Ascending aorta (tissue), 2 donors: ENCODE data around the gene RNASEL. TPM values are rescaled to one million over a fixed set of nuclear protein-coding genes. Genes with fewer than 3 reads are reported as not detected.
A peak's percentile ranks its signal among the peaks of the same experiment; 100 is the strongest.

Experiments used
- DNase-seq, 2 donors: peaks; one replicate each; pipeline ENCODE4 v3.0.0-alpha.2; 2019; ENCODE audit warnings: low spot score in 2 of 2
- H3K27ac ChIP-seq, 2 donors: fragments of 200-600 bp; sonication (generic); one replicate each; pipeline ENCODE4 v1.5.1; 2016 to 2017; ENCODE audit warnings: mild to moderate bottlenecking in 1 of 2
- H3K27me3 ChIP-seq: fragments of 200-600 bp; sonication (generic); one replicate; pipeline ENCODE4 v1.5.1; 2017
- H3K36me3 ChIP-seq, 2 donors: fragments of 200-600 bp; sonication (generic); one replicate each; pipeline ENCODE4 v1.5.1; 2016
- H3K4me1 ChIP-seq, 2 donors: fragments of 200-600 bp; sonication (generic); one replicate each; pipeline ENCODE4 v1.5.1; 2016 to 2017; ENCODE audit warnings: mild to moderate bottlenecking in 1 of 2
- H3K4me3 ChIP-seq, 2 donors: fragments of 200-600 bp; sonication (generic); one replicate each; pipeline ENCODE4 v1.5.1; 2016 to 2017; ENCODE audit warnings: mild to moderate bottlenecking in 1 of 2
- H3K9me3 ChIP-seq, 2 donors: fragments of 200-600 bp; sonication (generic); one replicate each; pipeline ENCODE4 v1.5.1; 2016
- intact Hi-C: fragments of 100-400 bp; cut with DNase I; formaldehyde crosslinking; loops from one replicate; pipeline ENCODE4 v1.15.1; 2023
- total RNA-seq: library from RNA; depleted of rRNA; stranded (reverse); fragments of >200 nt; gene quantifications from one replicate; pipeline ENCODE4 v1.1.0, GENCODE V29; 2016
- TF ChIP-seq, protein P1 (sequence below), 3 experiments: fragments of 200-600 bp in 2 of 3; fragments of 450-650 bp in 1 of 3; sonication (generic) in 2 of 3; IDR thresholded peaks; one replicate each; pipeline ENCODE4 v1.5.1; 2016 to 2019; ENCODE audit warnings: antibody characterized with exemption in 3 of 3, mild to moderate bottlenecking in 1 of 3, moderate library complexity in 1 of 3

Gene RNASEL
- total RNA-seq: 0.43 TPM

DNA sequence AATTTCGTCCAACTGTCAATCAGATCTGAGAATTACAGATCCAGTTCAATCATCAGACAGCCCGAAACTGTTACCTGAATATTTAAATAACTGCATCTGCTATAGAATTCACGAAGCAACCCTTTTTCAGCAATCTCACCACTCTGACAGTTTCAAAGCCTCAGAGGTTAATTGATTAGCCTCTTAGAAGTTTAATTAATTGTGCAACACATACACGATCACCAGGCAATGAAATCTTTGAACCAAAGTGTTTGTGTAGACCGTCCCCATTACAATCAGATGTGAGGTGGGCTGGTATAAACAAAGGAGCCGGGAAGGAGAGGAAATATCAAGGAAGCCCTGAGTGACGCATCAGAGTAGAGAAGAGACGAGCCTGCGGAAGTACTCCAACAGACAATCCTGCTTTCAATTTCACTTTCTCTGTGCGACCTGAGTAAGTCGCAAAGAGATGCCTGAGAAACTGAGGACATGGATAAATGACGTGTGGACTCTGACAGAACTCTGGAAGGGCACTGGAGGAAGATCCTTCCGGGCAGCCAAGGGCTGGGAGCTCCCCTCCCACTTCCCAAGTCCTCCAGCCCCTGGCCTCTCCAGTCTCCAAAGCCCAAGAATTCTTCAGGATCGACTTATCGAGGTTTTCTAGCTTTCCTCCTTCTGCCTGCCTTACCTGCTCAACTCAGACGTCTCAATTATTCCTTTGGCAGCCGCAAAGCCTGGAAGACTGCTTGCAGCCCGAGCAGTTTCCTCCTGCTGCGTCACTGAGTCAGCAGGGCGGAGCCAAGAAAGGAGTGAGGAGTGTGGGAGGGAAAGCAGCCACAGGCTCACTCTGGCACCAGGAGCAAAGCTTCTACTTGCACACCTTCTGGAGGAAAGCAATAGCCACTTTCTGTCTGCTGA is at the start of gene RNASEL:
Gene RNASEL, minus strand, starts transcription at position 757 of the 897 bp plus-strand sequence. CDS start 2,450 bp downstream, outside the sequence.
- intact Hi-C loops: no loop called here
- Histone ChIP-seq H3K36me3 (no peaks in the 10 kb centered on the region), H3K27ac (peak within 1 kb of the TSS; percentile 89 to 91), H3K27me3 (no peaks in the 10 kb centered on the region), H3K4me3 (peak within 1 kb of the TSS; percentile 73 to 91), H3K4me1 (peaks cover 0 to 15% of the 10 kb centered on the region in 2 donors), H3K9me3 (peaks cover 0 to 7% of the 10 kb centered on the region in 2 donors)
- DNase-seq: peak; percentile 50 to 88
- TF ChIP-seq, protein P1, sequence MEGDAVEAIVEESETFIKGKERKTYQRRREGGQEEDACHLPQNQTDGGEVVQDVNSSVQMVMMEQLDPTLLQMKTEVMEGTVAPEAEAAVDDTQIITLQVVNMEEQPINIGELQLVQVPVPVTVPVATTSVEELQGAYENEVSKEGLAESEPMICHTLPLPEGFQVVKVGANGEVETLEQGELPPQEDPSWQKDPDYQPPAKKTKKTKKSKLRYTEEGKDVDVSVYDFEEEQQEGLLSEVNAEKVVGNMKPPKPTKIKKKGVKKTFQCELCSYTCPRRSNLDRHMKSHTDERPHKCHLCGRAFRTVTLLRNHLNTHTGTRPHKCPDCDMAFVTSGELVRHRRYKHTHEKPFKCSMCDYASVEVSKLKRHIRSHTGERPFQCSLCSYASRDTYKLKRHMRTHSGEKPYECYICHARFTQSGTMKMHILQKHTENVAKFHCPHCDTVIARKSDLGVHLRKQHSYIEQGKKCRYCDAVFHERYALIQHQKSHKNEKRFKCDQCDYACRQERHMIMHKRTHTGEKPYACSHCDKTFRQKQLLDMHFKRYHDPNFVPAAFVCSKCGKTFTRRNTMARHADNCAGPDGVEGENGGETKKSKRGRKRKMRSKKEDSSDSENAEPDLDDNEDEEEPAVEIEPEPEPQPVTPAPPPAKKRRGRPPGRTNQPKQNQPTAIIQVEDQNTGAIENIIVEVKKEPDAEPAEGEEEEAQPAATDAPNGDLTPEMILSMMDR (IDR thresholded peaks at IDR 0.05): no peak

DNA sequence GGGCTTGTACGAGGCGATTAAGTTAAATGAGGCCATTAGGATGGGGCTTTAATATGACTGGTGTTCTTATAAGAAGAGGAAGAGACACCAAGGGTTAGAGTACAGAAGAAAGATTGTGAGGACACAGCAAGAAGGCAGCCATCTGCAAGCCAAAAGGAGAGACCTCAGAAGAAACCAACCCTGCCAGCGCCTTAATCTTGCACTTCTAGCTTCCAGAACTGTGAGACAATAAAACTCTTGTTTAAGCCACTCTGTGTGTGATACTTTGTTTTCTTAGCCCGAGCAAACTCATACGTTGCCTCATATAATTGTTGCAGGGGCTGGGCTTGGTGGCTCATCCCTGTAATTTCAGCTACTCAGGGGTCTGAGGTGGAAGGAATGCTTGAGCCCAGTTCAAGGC is 48.7 kb upstream of the RNASEL start:
- Histone ChIP-seq H3K4me3 (no peak overlapping the region), H3K9me3 (no peaks in the 10 kb centered on the region), H3K4me1 (no peaks in the 10 kb centered on the region), H3K36me3 (no peaks in the 10 kb centered on the region), H3K27ac (no peak overlapping the region), H3K27me3 (no peaks in the 10 kb centered on the region)
- TF ChIP-seq, protein P1 (IDR thresholded peaks at IDR 0.05): no peak
- intact Hi-C loops: no loop called here
- no peak for DNase-seq

DNA sequence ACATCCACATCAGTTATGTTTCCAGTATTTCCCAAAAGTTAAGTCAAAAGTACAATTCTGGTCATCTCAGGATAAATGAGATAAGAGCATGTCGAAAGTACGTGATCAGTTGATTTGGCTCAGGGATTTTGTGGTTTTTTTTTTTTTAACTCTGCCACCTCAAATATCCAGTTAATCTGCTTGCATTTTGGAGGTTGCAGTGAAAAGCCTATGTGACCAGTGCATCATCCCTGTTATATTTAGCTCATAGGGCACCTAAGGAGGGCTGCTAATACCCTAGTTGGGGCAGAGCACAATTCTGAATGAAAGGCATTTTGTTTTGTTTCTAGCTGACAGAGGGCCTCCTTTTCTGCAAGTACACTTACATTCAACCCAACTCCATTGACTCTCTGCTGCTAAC is 46.8 kb upstream of the RNASEL start:
- intact Hi-C loops: no loop called here
- Histone ChIP-seq H3K4me3 (no peak overlapping the region), H3K4me1 (no peaks in the 10 kb centered on the region), H3K9me3 (no peaks in the 10 kb centered on the region), H3K27ac (no peak overlapping the region), H3K27me3 (no peaks in the 10 kb centered on the region), H3K36me3 (no peaks in the 10 kb centered on the region)
- TF ChIP-seq, protein P1 (IDR thresholded peaks at IDR 0.05): no peak
- no peak for DNase-seq

GRCh38 chr1:182634306-182635072 is 45.4 kb upstream of the RNASEL start:
- no peaks in the 10 kb centered on the region for H3K36me3 ChIP-seq
- no peak for DNase-seq
- no peaks in the 10 kb centered on the region for H3K4me1 ChIP-seq
- TF ChIP-seq, protein P1 (IDR thresholded peaks at IDR 0.05): no peak
- intact Hi-C loops: no loop called here
- H3K27me3 ChIP-seq: no peaks in the 10 kb centered on the region
- H3K9me3 ChIP-seq: no peaks in the 10 kb centered on the region
- no peak overlapping the region for H3K4me3 ChIP-seq
- H3K27ac ChIP-seq: no peak overlapping the region

DNA sequence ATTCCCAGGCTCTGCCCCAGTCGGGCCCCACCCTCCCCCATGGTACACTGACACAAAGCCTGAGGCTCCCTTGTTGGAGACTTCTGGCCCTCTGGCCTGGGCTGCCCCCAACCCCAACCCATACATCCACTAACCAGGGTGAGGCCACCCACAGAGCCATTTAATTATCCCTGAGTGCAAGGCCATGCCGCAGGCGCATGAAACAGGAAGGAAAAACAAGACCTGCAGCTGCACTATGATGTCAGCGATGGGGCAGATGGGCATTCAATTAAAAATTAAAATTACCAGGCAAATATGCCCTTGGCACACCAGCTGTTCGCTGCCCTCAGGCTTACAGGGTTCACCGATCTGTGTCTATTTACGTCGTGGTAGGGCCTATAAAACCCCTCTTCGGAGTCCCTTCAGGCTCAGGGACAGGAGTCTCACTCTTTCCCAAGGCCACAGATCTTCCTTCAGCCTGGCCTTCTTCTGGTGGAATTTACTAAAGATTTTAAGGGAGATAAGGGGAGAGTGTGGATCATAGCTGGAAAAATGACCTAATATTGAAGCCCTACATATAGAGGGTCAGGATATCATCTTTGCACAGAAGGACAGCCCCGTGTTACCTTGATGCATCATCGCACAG is 44.7 kb upstream of the RNASEL start:
- TF ChIP-seq, protein P1 (IDR thresholded peaks at IDR 0.05): no peak

More for the DNA sequence above, 44.7 kb upstream of the RNASEL start:
- no peak for DNase-seq
- Histone ChIP-seq H3K9me3 (no peaks in the 10 kb centered on the region), H3K4me1 (no peaks in the 10 kb centered on the region), H3K27ac (no peak overlapping the region), H3K36me3 (no peaks in the 10 kb centered on the region), H3K4me3 (no peak overlapping the region), H3K27me3 (no peaks in the 10 kb centered on the region)
- intact Hi-C loops: no loop called here
